ENCODE data around the gene HOXB3. TPM values are rescaled to one million over a fixed set of nuclear protein-coding genes. Genes with fewer than 3 reads are reported as not detected.
"Not testable (repeated sequence)": the region's sequence is repeated elsewhere in the genome, so short reads cannot be mapped to it uniquely, and the experiment has no call there.

Gene HOXB3
- polyA plus RNA-seq, 4 donors = 145 to 170 (median 155) TPM

DNA sequence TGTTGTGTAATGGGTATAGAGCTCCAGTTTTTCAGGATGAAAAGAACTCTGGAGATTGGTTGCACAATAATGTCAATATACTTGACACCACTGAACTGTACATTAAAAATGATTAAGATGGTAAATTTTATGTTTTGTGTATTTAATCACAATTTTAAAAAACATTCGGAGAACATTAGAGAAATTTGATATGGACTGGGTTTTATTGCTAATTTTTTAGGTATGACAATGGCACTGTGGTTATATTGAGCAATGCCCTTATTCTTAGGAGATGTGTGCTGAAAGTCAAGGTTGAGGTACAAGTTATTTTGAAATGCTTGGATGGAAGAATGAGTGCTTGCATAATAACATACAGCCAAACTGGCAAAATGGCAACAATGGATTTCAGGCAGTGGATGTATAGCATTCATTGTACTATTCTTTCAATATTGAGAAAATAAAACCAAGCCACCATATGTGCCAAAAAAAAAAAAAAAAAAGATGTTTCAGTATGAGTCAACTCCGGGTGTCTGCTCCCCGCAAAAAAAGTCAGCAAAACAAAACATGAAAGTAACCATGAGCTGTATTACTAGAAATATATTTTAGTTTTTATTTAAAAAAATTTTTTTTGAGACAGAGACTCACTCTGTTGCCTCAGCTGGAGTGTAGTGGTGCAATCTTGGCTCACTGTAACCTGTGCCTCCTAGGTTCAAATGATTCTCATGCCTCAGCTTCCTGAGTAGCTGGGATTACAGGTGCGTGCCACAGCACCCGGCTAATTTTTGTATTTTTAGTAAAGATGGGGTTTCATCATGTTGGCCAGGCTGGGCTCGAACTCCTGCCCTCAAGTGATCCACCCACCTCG, 79.1 kb downstream of the HOXB3 start:
- DNase-seq (ENCODE audit: low read depth in 4 of 4, low spot score in 3 of 4) = no peak

DNA sequence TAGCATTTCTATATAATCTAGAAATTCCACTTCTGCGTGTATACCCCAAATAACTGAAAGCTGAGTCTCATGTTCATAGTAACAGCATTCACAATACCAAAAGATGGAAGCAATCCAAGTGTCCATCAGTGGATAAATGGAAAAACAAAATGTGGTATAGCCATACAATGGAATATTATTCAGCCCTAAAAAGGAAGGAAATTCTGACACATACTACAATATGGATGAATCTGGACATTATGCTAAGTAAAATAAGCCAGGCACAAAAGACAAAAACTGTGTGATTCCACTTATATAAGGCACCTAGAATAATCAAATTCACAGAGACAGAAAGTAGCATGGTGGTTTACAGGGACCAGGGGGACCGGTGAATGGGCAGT, 79.7 kb downstream of the HOXB3 start:
- DNase-seq (ENCODE audit: low read depth in 4 of 4, low spot score in 3 of 4) = no peak

DNA sequence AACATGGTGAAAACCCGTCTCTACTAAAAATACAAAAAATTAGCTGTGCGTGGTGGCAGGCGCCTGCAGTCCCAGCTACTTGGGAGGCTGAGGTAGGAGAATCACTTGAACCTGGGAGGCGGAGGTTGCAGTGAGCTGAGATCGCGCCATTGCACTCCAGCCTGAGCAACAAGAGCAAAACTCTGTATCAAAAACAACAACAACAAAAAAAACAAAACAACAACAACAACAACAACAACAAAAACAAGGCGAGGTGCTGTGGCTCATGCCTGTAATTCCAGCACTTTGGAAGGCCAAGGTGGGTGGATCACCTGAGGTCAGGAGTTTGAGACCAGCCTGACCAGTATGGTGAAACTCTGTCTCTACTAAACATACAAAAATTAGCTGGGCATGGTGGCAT, 80.3 kb downstream of the HOXB3 start:
- not testable (repeated sequence) for DNase-seq (ENCODE audit: low read depth in 4 of 4, low spot score in 3 of 4)

DNA sequence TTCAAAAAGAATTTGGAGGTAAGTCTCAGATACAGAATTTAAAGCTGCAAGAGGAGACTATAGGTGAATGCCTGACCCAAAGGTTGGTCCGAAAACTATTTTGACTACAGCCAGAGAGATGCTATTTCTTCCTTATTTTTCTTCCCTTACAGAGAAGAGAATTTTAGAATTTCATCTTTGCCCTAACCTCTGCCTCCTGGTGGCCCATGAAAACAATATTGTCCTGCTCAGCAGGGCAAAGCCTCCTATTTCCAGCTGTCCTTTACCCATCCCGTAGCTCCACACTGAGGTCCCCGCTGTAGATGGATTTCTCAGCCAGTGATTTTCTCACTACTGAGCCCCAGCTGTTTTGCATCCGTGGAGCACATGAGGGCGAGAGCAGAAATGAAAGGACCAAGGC, 83.8 kb downstream of the HOXB3 start:
- DNase-seq (ENCODE audit: low read depth in 4 of 4, low spot score in 3 of 4) = no peak

DNA sequence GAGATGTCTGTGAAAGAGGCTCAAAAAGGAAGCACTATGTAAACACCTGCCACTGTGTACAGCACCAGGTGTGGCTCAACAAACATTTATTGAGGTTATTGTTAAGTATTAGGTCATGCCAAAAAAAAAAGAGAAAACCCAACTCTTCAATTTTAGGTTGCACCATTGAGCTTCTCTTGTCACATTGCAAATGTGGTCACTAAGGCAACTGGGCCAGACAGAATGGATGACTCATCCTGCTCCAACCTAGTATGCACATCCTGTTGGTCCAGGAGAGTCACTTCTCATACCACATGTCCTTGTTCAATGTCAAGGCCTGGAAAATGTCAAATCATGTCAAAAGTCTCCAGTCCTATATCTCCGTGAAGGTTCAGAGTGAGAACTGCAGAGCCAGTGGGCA, 84.3 kb downstream of the HOXB3 start:
- no peak for DNase-seq (ENCODE audit: low read depth in 4 of 4, low spot score in 3 of 4)

DNA sequence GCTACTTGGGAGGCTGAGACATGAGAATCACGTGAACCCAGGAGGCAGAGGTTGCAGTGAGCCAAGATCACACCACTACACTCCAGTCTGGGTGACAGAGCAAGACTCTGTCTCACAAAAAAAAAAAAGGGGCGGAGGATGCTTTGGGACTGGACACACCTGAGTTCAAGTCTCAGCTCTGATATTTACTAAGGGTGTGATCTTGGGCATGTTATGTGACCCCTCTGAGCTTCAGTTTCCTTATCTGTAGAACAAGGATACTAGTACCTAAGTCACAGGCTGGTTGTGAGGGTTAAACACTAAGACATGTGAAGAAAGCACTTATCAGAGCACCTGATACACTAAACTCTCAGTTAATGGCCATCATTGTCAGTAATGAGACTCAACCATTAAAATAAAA, 85.1 kb downstream of the HOXB3 start:
- no peak for DNase-seq (ENCODE audit: low read depth in 4 of 4, low spot score in 3 of 4)

DNA sequence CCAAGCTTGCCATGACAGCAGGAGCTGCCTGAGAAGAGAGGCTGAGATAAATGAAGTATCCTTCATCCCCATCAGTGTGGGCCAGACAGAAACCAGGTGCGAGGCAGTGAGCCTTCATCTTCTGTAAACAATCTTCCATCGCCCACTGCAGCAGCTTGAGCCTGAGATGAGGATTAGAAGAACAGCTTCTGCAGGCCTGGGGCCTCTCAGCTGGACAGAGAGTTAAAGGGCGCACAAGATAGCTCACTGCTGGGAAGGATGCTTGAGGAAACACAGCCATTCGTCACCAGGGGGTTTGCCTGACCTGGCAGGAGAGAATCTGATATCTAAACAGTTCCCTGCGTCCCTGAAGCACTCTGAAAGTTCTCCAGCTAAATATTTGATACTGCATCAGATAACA, 86.3 kb downstream of the HOXB3 start:
- no peak for DNase-seq (ENCODE audit: low read depth in 4 of 4, low spot score in 3 of 4)

DNA sequence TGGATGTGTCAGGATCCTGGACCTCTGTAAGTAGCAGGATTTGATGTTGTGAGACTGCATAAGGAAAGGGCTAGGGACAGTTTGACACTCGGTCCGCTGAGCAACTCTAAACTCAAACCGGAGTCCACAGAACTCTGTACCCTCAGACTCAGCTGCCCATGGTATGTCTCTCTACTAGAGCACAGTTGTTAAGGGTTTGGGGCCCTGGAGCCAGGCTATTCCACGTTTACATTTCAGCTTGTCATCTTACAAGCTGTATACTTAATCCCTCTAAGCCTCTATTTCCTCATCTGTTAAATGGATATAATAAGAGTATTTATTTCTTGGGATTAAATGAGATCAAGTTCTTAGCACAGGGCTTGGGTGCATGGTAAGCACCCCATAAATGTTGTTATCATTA, 87.1 kb downstream of the HOXB3 start:
- no peak for DNase-seq (ENCODE audit: low read depth in 4 of 4, low spot score in 3 of 4)

DNA sequence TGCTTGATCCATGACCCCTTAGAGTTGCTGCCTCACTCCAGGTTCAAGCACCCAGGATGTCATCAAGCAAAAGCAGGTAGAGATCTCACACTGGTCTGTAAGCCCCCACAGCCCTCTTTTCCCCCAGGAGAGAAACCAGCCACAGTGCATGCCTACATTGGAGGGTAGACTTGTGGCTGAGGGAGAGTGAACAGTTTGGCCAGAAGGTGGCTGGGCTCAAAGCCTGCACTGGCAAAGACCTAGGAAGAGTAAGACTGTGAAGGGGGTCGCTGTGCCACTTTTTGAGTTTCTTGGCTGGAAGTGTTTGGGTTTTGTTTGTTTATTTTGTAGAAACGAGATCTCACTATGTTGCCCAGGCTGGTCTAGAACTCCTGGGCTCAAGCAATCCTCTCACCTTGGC, 87.7 kb downstream of the HOXB3 start:
- no peak for DNase-seq (ENCODE audit: low read depth in 4 of 4, low spot score in 3 of 4)

DNA sequence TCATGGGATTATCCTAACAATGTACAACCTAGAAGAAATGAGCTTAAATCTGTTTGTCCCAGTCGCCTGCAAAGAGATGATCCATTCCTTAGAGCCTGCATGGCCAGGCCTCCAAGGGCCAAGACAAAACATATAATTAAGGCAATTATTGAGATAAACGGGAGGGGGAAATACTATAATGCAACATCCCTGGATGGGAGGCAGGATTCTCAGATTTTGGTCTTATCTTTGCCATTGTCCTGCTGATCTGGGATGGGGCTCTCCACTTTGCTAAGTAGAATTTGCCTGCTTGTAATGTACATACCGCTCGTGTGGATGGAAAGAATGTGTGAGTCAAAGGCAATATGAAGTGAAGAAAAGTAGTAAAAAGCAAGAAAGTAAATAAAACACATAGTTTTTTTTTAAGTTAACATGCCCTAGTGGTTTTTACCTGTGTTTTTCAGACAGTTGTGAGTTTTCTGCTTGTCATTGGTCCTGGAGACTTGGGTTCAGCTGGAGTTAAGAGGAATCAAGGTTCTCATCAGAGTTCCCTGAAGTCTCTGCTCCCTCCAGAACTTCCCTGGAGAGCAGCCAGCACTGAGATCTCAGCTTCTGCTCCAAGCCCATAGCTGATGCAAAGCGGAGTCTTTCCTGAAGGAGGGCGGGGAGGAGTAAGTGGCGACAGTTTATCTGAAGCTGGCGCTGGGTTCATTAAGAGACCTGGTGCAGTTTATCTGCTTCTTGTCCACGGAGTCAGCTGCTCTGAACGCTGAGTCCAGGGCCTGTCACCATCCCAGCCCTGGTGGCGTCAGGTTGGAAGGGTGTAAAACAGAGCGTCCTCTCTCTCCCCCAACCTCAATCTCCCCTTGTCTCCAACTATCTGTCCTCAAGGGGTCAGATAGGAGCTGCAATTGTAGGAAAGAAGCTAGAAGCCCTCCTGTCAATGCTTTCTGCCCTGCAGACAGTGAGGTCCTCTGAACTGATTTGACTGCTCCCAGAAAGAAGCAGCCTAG, 89.3 kb downstream of the HOXB3 start:
- no peak for DNase-seq (ENCODE audit: low read depth in 4 of 4, low spot score in 3 of 4)

DNA sequence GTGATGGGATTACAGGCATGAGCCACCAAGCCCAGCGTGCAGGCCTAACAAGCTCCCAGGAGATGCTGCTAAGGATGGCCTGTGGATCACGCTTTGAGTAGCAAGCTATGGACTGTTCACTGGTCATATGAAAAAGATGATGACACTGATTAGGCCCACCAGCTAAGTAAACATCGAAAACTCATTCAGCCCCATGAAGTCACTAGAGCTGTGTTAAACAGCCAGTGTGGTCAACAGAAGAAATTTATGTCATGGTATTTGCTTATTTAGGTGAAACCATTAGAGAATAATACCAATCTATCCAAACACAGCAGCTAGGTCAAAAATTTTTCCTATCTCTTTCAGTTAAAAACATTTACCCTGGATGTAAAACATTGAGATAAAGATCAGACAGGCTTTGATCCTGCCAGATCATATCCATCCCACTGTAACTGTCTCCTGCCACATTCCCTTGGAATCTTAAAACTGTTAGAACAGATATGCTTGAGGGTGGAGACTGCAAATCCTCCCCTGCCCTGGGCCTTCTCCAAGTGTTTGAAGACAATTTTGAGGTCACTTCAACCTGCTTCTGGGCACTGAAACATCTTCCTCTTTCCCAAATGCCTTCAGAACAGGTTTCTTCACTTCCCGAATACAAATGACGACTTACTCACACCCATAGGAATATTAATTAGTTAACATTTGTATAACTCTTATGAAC, 90.2 kb downstream of the HOXB3 start:
- no peak for DNase-seq (ENCODE audit: low read depth in 4 of 4, low spot score in 3 of 4)

DNA sequence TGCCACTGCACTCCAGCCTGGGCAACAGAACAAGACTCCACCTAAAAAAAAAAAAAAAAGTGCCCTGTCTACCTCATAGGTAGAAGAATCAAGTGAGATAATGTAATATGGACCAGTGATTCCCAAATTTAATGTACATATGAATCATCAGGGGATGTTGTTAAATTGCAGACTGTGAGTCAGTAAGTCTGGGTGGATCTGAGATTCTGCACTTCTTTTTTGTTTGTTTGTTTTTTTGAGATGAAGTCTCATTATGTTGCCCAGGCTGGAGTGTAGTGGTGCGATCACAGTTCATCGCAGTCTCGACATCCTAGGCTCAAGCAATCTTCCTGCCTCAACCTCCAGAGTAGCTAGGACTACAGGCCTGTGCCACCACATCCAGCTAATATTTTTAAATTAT, 90.8 kb downstream of the HOXB3 start:
- no peak for DNase-seq (ENCODE audit: low read depth in 4 of 4, low spot score in 3 of 4)

Other genes starting within 250 kb of the HOXB3 start
- 10 to 100 TPM; 10.5 to 12.8 (median 12.2) TPM for gene SKAP1, start 160.0 kb downstream of the HOXB3 start, polyA plus RNA-seq (ENCODE audit: insufficient read length in 4 of 4)
- gene HOXB1, start 59.2 kb downstream of the HOXB3 start, polyA plus RNA-seq (ENCODE audit: insufficient read length in 4 of 4) = under 1 TPM; 0.27 to 0.34 (median 0.29) TPM
- gene HOXB2, start 45.1 kb downstream of the HOXB3 start, polyA plus RNA-seq (ENCODE audit: insufficient read length in 4 of 4) = 10 to 100 TPM; 43.5 to 61.1 (median 56.7) TPM
- 10 to 100 TPM in 3 of 4 donors, 1 to 10 TPM in 1; 9.3 to 12.7 (median 10.8) TPM for gene HOXB4, start 11.9 kb downstream of the HOXB3 start, polyA plus RNA-seq (ENCODE audit: insufficient read length in 4 of 4)
- 10 to 100 TPM; 28.8 to 38.4 (median 33.5) TPM for gene HOXB5, start 3.5 kb upstream of the HOXB3 start, polyA plus RNA-seq (ENCODE audit: insufficient read length in 4 of 4)
- gene HOXB6, start 14.7 kb upstream of the HOXB3 start, polyA plus RNA-seq (ENCODE audit: insufficient read length in 4 of 4) = 100 to 1,000 TPM in 1 of 4 donors, 10 to 100 TPM in 3; 81.5 to 108 (median 90.6) TPM
- 10 to 100 TPM; 37.4 to 44.0 (median 40.5) TPM for gene HOXB7, start 20.8 kb upstream of the HOXB3 start, polyA plus RNA-seq (ENCODE audit: insufficient read length in 4 of 4)
- gene HOXB8, start 25.1 kb upstream of the HOXB3 start, polyA plus RNA-seq (ENCODE audit: insufficient read length in 4 of 4) = 10 to 100 TPM; 47.3 to 55.5 (median 48.6) TPM
- gene HOXB9, start 36.1 kb upstream of the HOXB3 start, polyA plus RNA-seq (ENCODE audit: insufficient read length in 4 of 4) = 10 to 100 TPM; 51.6 to 75.3 (median 66.7) TPM
- gene PRAC1, start 132.3 kb upstream of the HOXB3 start, polyA plus RNA-seq (ENCODE audit: insufficient read length in 4 of 4) = not detected
- gene PRAC2, start 132.9 kb upstream of the HOXB3 start, polyA plus RNA-seq (ENCODE audit: insufficient read length in 4 of 4) = not detected
- not detected for gene HOXB13, start 138.5 kb upstream of the HOXB3 start, polyA plus RNA-seq (ENCODE audit: insufficient read length in 4 of 4)
- gene TTLL6, start 227.0 kb upstream of the HOXB3 start, polyA plus RNA-seq (ENCODE audit: insufficient read length in 4 of 4) = under 1 TPM; 0.35 to 0.50 (median 0.43) TPM
- gene CALCOCO2, start 240.8 kb upstream of the HOXB3 start, polyA plus RNA-seq (ENCODE audit: insufficient read length in 4 of 4) = 10 to 100 TPM; 70.1 to 87.4 (median 83.2) TPM

Data from right renal pelvis (tissue), 4 donors.